SK-N-SH treated with all-trans-retinoic acid at 6 μM for 48 hours (cell line): ENCODE data around the gene NMT1.

Experiments used
- ATAC-seq: fragments of 200-7000 bp; cut with Tn5 transposase; 3 replicates; pipeline ENCODE4 v1.9.1; 2020; ENCODE audit warnings: mild to moderate bottlenecking, moderate library complexity
- ARNTL ChIP-seq: fragments of 450-650 bp; formaldehyde crosslinking; IDR thresholded peaks from 2 replicates; pipeline ENCODE4 v1.5.0; 2020; ENCODE audit warnings: low read depth, mild to moderate bottlenecking, moderate library complexity, borderline replicate concordance
- BACH2 ChIP-seq: fragments of 250-450 bp; sonication (Bioruptor Pico); IDR thresholded peaks from 2 replicates; pipeline ENCODE4 v1.9.0; 2021; ENCODE audit warnings: mild to moderate bottlenecking, borderline replicate concordance
- CREB5 ChIP-seq: fragments of 250-450 bp; sonication (Bioruptor Pico); IDR thresholded peaks from 2 replicates; pipeline ENCODE4 v1.5.1; 2020; ENCODE audit warnings: low read depth, mild to moderate bottlenecking, moderate library complexity
- CSDC2 ChIP-seq: fragments of 250-450 bp; sonication (Bioruptor Pico); IDR thresholded peaks from 2 replicates; pipeline ENCODE4 v1.5.0; 2020; ENCODE audit warnings: mild to moderate bottlenecking, moderate library complexity
- CSRNP3 ChIP-seq: fragments of 250-450 bp; sonication (Bioruptor Pico); IDR thresholded peaks from 2 replicates; pipeline ENCODE4 v1.5.1; 2021; ENCODE audit warnings: mild to moderate bottlenecking, moderate library complexity
- ESRRG ChIP-seq: fragments of 250-450 bp; sonication (Bioruptor Pico); IDR thresholded peaks from 2 replicates; pipeline ENCODE4 v1.6.1; 2021; ENCODE audit warnings: mild to moderate bottlenecking
- GLIS3 ChIP-seq: fragments of 250-450 bp; sonication (Bioruptor Pico); IDR thresholded peaks from 2 replicates; pipeline ENCODE4 v1.5.0; 2020; ENCODE audit warnings: mild to moderate bottlenecking, moderate library complexity
- ISL1 ChIP-seq: fragments of 250-450 bp; sonication (Bioruptor Pico); IDR thresholded peaks from 2 replicates; pipeline ENCODE4 v2.1.2; 2022; ENCODE audit warnings: mild to moderate bottlenecking, moderate library complexity
- OSR1 ChIP-seq: fragments of 250-450 bp; sonication (Bioruptor Pico); IDR thresholded peaks from 2 replicates; pipeline ENCODE4 v1.8.0; 2022; ENCODE audit warnings: moderate library complexity, mild to moderate bottlenecking, inconsistent platforms
- PATZ1 ChIP-seq: fragments of 250-450 bp; sonication (Bioruptor Pico); IDR thresholded peaks from 2 replicates; pipeline ENCODE4 v1.8.0; 2020; ENCODE audit warnings: mild to moderate bottlenecking, moderate library complexity, borderline replicate concordance
- PPARA ChIP-seq: fragments of 250-450 bp; sonication (Bioruptor Pico); IDR thresholded peaks from 2 replicates; pipeline ENCODE4 v1.5.0; 2020; ENCODE audit warnings: mild to moderate bottlenecking, borderline replicate concordance
- RARB ChIP-seq: fragments of 250-450 bp; sonication (Bioruptor Pico); IDR thresholded peaks from 2 replicates; pipeline ENCODE4 v1.8.0; 2021; ENCODE audit warnings: mild to moderate bottlenecking, moderate library complexity
- SNAI2 ChIP-seq: fragments of 250-450 bp; sonication (Bioruptor Pico); IDR thresholded peaks from 2 replicates; pipeline ENCODE4 v1.5.0; 2020; ENCODE audit warnings: mild to moderate bottlenecking, moderate library complexity
- TCF4 ChIP-seq: fragments of 250-450 bp; sonication (Bioruptor Pico); IDR thresholded peaks from 2 replicates; pipeline ENCODE4 v1.8.0; 2021; ENCODE audit warnings: mild to moderate bottlenecking, moderate library complexity, borderline replicate concordance
- TOX ChIP-seq: fragments of 250-450 bp; sonication (Bioruptor Pico); IDR thresholded peaks from 2 replicates; pipeline ENCODE4 v1.8.0; 2021; ENCODE audit warnings: mild to moderate bottlenecking, moderate library complexity, borderline replicate concordance
- TSHZ2 ChIP-seq: fragments of 250-450 bp; sonication (Bioruptor Pico); IDR thresholded peaks from 2 replicates; pipeline ENCODE4 v1.5.0; 2020; ENCODE audit warnings: mild to moderate bottlenecking, moderate library complexity
- ZC3H10 ChIP-seq: fragments of 250-450 bp; sonication (Bioruptor Pico); IDR thresholded peaks from 2 replicates; pipeline ENCODE4 v1.5.1; 2021; ENCODE audit warnings: mild to moderate bottlenecking, moderate library complexity
- ZFP3 ChIP-seq: fragments of 250-450 bp; sonication (Bioruptor Pico); IDR thresholded peaks from 2 replicates; pipeline ENCODE4 v1.5.0; 2020; ENCODE audit warnings: mild to moderate bottlenecking, moderate library complexity
- ZFP30 ChIP-seq: fragments of 450-650 bp; formaldehyde crosslinking; IDR thresholded peaks from 2 replicates; pipeline ENCODE4 v1.5.0; 2022; ENCODE audit warnings: mild to moderate bottlenecking, moderate library complexity
- ZNF565 ChIP-seq: fragments of 450-650 bp; formaldehyde crosslinking; conservative IDR thresholded peaks from 2 replicates; pipeline ENCODE4 v1.5.0; 2020; ENCODE audit warnings: low read depth, mild to moderate bottlenecking, moderate library complexity
- ZNF70 ChIP-seq: fragments of 450-650 bp; formaldehyde crosslinking; IDR thresholded peaks from 2 replicates; pipeline ENCODE4 v1.5.0; 2020; ENCODE audit warnings: mild to moderate bottlenecking, moderate library complexity
- ZNF8 ChIP-seq: fragments of 450-650 bp; formaldehyde crosslinking; IDR thresholded peaks from 2 replicates; pipeline ENCODE4 v1.5.0; 2020; ENCODE audit warnings: mild to moderate bottlenecking, moderate library complexity

Gene NMT1

GRCh38 chr17:45063198-45063597 lies 2.1 kb downstream of the NMT1 start:
- no peak for ATAC-seq

GRCh38 chr17:45067637-45068036 lies 6.5 kb downstream of the NMT1 start:
- no peak for ATAC-seq
- TF ChIP-seq TSHZ2 (CRISPR knock-in tag) (no peak), PATZ1 (CRISPR knock-in tag) (no peak), OSR1 (CRISPR knock-in tag) (no peak)

More at GRCh38 chr17:45063198-45063597, 2.1 kb downstream of the NMT1 start:
- TF ChIP-seq BACH2, result no peak
- TF ChIP-seq ZNF8 (CRISPR knock-in tag), result no peak
- no peak for TF ChIP-seq ESRRG (CRISPR knock-in tag)
- no peak for TF ChIP-seq ZNF565 (CRISPR knock-in tag)
- TF ChIP-seq RARB (CRISPR knock-in tag), result no peak
- TF ChIP-seq ARNTL (CRISPR knock-in tag), result no peak
- no peak for TF ChIP-seq ZC3H10
- no peak for TF ChIP-seq ZFP3 (CRISPR knock-in tag)
- TF ChIP-seq ZFP30, result no peak
- no peak for TF ChIP-seq CSRNP3 (CRISPR knock-in tag)
- TF ChIP-seq OSR1 (CRISPR knock-in tag), result no peak
- no peak for TF ChIP-seq PATZ1 (CRISPR knock-in tag)
- TF ChIP-seq ISL1 (CRISPR knock-in tag), result no peak
- TF ChIP-seq GLIS3, result no peak
- TF ChIP-seq SNAI2, result no peak
- no peak for TF ChIP-seq TCF4
- TF ChIP-seq PPARA, result no peak
- no peak for TF ChIP-seq TOX (CRISPR knock-in tag)
- TF ChIP-seq CSDC2 (CRISPR knock-in tag), result no peak
- TF ChIP-seq ZNF70 (CRISPR knock-in tag), result no peak

- no peak for ATAC-seq
- TF ChIP-seq ISL1 (CRISPR knock-in tag), result no peak
- TF ChIP-seq GLIS3, result no peak
- TF ChIP-seq CREB5, result no peak
- no peak for TF ChIP-seq BACH2
- no peak for TF ChIP-seq TSHZ2 (CRISPR knock-in tag)
- no peak for TF ChIP-seq CSDC2 (CRISPR knock-in tag)
- no peak for TF ChIP-seq CSRNP3 (CRISPR knock-in tag)
- no peak for TF ChIP-seq ZNF8 (CRISPR knock-in tag)
- TF ChIP-seq ZNF565 (CRISPR knock-in tag), result no peak
- no peak for TF ChIP-seq ZC3H10
- no peak for TF ChIP-seq ZFP3 (CRISPR knock-in tag)
- TF ChIP-seq TOX (CRISPR knock-in tag), result no peak
- TF ChIP-seq ARNTL (CRISPR knock-in tag), result no peak
Observed at GRCh38 chr17:45070001-45070400, 8.9 kb downstream of the NMT1 start.
